Measurements from ENCODE around the gene GPC6. TPM values are rescaled to one million over a fixed set of nuclear protein-coding genes. Genes with fewer than 3 reads are reported as not detected.
"Not testable (repeated sequence)": the region's sequence is repeated elsewhere in the genome, so short reads cannot be mapped to it uniquely, and the experiment has no call there.

Gene GPC6
- total RNA-seq, 1 donor from 2014 or later: 0.96 TPM

DNA sequence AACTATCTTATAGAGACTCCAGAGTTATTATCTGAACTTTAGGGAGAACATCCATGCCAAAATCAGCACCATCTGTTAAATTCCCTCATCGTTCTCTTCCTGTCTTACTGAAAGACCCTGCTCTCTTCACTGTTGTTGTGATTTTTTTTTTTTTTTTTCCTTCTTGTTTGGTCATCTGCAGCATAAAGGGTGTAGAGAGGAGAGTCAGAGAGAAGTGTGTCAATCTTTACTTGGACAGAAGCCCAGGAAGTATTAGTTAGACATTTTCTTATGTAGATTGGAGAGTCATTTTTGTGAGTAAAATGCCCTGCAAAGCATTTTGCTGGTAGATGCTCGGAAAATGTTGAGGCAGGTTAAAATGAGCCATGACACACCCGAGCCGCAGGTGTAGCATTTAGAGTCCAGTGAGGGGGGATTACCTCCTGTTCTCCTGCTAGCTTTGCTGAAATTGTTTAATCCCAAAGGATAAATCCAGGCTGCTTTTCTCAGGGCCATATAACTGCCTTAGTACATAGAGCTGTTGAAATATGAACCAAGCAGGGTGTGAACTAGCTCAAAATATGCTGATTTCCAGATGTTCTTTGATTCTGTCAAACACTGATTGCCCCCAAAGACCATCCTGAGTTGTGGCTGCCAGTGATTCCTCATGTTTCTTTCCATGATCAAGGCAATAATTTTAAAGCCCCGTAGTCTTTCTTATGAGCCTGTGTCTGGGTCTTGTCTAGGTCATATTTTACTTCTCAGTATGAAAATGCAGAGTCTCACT lies 1109.3 kb downstream of the GPC6 start:
- peak; percentile 74 for ATAC-seq

DNA sequence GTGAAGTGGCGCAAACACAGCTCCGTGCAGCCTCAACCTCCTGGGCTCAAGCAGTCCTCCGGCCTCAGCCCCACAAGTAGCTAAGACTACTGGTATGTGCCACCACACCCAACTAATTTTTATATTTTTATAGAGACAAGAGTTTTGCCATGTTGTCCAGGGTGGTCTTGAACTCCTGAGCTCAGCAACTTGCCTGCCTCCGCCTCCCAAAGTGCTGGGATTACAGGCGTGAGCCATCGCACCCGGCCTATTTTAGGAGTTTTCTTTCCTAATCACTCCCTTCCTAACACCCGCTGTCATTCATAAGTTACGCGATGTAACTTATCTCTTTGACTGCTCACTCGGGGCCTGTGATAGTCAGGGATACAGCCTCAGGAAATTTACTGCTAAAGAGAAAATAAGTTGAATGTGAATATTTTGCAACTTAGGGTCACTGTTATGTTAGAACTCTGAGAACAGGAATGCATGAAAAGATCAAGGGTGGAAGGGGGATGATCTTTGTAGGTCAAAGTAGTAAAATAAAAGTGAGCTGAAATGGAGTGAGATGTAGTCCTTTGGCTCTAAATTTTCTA lies 1112.6 kb downstream of the GPC6 start:
- ATAC-seq: no peak

DNA sequence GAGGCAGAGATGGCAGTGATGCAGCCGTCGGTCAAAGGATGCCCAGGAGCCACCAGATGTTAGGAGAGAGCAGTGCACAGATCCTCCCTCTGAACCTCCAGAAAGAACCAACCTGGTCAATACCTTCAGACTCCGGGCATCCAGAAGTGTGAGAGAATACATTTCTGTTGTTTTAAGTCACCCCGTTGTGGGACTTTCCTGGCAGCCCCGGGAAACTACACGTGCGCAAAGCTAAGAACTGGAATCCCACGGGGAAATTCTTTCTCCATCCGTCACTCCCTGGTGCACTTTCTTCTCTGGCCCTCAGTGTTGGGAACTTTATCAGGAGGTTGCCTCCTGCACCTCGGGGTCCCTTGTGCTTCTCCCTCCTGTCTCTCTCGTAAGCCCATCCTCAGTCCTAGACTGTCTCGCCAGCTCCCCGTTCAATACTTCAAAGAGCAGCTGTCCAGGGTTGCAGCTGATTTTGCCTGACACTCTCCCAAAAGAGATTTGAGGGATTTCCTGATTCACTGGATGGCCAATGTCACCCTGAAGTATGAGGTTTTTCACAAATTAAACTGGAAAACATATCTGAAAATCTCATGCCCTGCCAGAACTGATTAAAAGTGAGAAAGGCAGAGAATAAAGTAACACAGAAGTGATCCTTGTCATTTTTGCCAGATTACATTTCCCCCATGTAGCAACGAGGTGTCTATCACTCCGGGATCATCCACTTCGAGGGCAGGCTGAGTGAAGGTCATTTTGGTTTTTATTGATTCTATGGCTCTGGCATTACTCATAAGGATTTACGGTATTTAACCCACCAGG lies 1116.0 kb downstream of the GPC6 start:
- ATAC-seq: no peak

DNA sequence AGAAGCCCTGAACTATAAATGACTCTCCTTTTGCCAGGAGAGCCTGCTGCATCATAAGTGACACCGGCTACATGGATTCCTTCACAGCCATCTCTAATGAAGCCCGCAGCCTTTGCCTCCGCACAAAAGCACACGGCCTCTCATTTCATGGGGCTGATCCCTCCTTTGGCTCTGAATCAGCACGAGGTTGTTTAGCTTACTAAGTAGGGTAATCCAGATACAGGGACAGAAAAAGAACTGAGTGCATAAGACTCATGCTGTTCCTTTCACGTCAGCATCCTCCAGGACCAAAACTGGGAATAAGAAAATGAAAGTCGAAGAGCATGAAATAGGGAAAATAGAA lies 1116.6 kb downstream of the GPC6 start:
- no peak for ATAC-seq

DNA sequence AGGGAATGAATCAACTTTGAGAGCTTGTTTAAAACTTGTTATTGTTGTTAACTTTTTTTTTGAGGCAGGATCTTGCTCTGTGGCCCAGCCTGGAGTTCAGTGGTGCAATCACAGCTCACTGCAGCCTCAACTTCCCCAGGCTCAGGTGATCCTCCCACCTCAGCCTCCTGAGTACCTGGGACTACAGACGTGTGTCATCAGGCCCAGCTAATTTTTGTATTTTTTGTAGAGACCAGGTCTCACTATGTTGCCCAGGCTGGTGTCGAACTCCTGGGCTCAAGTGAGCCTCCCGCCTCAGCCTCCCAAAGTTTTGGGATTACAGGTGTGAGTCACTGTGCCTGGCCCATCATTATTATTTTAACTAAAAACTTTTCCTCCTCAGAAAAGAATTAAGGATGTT lies 1117.1 kb downstream of the GPC6 start:
- not testable (repeated sequence) for ATAC-seq

DNA sequence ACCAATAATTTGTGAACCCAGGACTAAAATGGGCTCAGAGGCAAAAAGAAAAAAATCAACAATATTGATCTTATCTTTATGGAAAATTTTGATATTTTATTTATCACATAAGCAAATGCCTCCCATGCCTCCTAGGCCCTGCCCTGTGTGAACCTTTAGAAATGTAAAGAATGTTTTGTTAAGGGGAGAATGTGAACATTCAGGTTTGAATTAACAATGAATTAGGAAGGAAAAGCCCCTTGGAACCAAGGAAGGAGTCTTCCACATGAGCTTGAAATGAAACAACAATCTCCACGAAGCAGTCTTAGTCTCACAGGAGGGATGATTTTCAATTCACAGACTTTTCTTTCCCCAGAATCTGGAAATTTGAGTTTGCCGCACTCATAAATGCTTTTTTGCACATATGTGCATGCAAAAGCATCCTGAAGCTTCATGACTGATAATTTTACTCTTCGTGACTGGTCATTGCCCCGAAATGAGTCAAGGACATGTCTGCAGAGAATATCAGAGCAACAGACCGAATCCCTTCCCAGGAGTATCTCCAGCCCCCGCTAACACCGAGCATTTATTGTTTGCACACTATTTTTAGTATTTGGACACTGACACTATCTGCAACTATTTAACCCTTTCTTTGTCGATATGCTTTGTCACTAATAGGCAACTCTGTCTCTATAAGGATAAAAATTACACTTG lies 1117.7 kb downstream of the GPC6 start:
- no peak for ATAC-seq

DNA sequence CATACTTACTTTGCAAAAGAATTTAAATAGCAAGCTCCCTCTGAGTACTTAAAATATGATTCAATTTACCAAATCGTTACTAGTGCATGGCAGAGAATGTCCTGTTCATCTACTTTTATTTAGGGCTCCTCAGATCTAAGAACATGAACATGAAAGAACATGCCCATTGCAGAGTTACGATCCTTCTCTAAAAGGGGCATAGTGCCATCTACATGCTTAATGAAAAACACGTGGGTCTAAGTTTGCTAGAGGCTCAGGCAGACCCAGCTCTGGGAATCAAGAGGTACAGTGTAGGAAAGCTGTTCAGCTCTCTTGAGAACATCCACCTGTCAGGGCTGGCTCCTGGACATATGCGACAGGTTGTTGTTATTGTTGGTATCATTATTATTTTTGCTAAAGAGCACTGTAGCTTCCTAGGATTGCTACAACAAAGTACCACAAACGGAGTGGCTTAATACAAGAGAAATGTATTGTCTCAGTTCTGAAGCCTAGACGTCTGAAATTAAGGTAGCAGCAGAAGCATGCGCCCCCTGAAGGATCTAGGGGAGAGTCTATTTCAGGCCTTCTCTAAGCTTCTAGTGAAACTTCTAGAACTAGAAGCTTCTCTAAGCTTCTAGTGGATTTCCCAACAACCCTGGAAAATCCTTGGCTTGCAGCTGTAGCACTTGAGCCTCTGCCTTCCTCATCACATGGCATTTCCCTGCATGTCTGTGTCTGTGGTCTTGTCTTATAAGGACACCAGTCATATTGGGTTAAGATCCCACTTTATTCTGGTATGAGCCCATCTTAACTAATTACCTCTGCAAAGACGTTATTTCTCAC lies 1119.0 kb downstream of the GPC6 start:
- peak; percentile 91 for ATAC-seq

DNA sequence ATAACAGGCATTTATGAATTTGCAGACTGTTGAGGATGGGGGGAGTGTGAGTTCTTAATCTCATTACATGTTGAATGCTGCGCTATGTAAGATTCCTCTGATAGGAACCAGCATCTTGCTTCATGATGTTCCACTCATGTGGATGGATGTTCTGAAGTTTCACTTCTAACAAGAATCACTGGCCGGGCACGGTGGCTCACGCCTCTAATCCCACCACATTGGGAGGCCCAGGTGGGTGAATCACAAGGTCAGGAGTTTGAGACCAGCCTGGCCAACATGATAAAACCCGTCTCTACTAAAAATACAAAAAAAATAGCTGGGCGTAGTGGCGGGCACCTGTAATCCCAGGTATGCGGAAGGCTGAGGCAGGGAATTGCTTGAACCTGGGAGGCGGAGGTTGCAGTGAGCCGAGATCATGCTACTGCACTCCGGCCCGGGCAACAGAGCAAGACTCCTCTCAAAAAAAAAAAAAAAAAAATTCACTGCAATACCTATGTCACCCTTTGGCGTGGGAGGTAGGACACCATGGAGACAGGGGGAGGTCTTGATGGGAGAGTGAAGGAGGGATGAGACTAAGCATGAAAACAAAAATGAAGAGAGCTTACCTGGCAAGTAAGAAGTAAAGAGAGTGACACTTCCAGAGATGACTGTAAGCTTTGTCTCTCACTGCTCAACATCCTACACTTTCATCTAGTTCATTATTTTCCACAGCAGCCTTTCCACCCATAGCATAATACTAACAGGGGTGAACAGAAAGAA lies 1119.8 kb downstream of the GPC6 start:
- no peak for ATAC-seq

DNA sequence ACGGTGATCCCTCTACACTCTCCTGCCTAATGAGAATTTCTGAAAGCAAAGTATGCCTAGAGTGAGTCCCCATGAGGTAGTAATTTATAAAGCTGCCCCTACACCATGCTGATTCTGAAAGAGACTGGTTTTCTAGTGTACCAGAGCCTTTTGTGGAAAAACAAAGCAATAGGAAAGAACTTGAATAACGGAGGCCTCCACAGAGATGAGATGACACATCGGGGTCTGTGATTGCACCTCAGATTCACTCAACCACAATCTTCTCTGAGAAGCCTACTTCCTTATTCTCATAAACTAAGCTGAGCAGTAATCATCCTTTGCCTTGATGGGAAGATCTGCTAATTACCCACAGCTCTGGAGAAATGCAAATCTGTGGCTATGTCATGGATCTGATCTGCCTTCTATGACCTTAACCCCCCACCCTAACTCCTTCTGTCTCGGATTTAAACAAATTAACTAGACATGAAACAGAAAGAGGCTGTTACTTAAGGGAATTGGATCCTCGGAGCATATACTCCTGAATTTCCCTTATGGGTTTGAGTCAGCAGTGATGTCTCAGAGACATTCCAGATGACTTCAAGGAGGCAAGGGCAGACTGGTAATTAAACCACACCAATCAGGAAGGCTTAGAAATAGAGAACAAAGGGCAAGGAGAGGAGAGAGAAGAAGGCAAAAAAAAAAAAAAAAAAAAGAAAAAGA lies 1124.8 kb downstream of the GPC6 start:
- no peak for ATAC-seq

DNA sequence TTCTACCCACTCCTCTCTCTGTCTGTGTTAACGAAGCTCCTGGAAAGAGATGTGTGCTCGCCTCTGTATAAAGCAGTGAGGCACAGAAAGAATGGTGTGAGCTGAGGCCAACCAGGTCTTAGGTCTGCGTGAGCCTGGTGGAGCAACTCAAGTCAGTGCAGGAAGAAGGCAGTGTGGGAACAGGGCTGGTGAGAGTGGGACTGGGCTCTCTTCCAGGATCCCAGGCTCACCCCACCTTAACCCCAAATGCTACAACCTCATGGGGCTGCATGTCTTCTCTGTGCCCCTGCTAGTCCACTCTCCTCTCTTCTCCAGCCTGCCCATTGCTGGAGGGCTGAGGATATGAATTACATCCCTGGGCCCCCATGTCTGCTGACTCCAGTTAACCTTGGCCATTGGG lies 1125.5 kb downstream of the GPC6 start:
- ATAC-seq: no peak

DNA sequence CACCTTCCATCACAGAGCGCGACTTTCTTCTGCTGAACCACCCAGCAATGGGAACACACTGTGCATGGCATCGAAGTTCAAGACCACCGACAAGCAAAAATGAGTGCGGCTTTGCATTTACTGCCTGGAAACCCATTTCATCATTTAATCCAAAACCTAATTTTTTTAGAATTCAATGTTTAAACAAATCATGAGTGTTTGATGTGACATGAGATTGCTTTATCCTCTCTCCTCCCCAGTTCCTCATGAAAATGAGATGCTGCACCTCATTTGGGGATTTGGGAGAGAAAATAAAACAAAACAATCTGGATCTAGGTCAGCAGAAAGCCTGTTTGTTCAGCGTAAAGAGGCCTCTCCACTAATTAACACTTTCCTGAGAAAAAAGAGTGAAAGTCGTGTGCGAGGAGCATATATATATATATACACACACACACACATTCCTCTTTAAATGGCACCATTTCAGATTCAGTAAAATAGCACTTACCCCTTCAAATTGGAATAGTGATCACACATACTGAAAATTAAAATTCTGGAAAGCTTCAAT lies 1126.6 kb downstream of the GPC6 start:
- ATAC-seq: no peak

DNA sequence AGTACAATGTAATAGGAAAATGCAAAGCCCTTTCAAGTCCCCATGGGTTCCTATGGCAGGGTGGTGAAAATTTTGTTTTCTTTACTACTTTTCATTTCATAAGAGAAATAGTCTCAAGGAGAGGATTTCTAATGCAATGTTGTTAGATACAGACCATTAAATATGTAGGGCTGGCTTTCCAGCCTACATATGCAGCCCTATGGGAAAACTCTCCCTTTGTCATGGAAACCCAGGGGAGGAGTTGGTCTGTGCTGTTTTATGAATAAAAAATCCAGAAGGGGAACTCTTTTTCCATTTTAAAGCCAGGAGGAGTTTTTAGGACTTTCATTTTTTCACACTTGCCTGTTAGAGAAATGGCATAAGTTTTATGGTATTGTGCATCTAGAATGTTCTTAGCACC lies 1133.3 kb downstream of the GPC6 start:
- ATAC-seq: no peak

DNA sequence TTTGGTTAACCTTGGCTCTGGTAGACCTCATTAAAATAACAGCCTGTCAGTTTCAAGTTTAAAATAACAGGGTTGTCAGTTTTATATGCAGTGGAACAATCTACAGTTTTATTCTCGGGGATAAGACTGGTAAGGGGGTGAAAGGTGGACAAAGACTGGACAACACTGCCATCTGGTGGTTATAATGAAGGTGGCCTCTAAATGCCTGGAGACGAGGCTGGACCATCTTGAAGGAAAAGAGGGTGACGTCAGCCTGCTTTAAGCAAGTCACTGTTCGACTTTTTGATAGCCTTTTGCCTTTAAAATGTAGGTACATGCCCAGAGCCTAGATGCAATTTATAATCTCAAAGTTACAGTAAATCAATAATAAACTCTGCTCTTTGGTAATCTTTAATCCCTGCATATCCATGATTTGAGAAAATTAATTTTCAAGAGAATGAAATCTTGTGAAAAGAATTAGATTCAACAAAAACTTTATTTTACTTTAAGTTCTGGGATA lies 1135.9 kb downstream of the GPC6 start:
- peak; percentile 88 for ATAC-seq

DNA sequence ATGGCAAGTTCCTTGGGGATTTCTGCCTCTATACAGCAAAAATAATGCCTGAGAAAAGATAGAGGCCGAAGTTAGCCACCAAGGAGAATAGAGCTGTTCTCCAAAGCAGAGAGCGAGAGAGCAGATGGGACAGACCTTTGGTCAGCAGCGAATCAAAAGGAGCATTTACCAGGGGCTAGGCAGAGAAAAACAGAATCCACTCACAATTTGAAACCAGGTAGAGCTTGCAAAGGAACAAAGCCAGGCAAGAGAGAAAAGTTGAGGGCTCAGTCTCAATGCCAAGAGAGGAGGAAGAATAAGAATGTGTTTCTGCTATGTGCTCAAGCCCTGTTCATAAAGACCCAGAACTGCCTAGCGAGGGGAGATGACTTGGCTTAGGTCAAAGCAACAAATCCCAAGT lies 1140.1 kb downstream of the GPC6 start:
- ATAC-seq: no peak

DNA sequence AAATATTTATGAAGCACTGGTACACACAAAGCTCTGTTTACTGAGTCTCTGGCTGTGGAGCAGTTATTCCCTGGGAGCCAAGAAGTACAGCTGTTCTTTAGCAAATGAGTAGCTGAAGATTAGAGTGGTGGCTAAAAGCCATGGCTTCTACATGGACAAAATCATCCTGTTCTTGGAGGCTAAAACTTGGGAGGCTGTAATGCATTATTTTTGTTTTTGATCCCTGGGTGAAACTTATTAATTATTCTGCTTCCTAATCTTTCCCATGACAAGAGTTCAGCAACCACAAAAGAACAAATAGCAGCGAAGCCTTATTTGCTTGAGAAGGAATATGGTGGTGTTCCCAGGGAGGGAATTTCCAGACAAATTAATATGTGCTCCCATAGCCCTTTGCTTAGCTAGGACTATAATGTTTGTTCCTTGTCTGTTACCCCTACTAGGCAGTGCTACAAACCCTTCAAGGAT lies 1143.4 kb downstream of the GPC6 start:
- no peak for ATAC-seq

DNA sequence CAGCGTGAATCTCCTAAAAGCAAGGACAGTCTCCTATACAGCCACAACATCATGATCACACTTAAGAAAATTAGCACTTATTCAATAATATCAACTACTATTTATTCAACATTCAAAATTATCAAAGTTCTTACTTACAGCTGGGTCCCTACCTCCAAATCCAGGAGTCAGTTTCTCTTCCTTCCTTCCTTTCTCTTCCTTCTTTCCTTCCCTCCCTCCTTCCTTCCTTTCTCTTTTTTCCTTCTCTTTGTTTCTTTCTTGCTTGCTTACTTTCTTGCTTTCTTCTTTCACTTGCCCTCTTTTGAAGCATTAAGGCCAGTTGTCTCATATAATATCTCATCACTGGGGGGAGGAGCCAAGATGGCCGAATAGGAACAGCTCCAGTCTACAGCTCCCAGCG lies 1145.2 kb downstream of the GPC6 start:
- no peak for ATAC-seq

DNA sequence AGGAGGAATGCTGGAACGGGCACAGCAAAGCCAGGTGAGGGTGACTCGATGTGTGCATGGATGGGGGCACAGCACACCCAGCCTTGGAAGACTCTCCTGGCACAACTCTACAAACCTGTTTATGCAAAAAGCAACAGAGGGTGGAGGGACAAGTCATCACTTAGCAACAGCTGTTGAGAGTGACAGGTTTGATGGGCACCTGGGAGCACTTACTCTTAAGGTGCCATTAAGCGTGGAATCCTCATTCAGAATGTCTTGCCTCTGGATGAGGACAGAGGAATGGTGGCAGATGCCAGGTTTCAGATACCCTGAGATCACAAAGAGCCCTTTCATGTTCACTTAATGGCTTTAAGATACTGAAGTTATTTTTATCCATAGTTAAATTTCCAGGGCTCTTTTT lies 1155.9 kb downstream of the GPC6 start:
- ATAC-seq: no peak

DNA sequence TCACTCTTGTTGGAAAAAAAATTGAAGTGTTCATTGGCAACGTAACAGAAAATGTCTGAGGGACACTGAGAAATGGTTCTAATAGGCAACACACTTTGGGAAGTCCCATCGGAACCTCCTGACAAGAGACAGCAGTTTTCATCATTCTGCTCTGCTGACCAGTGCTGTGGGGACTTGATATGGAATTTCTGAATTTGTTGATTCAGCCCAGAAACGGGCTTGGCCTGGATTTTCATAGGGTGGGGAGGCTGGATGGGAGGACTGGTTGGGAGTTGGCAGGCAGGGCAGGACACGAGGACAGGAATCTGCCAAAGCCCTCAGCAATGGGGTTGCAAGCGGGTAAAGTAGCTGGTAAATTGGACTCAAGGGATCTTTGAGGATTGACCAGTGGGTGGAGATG lies 1156.4 kb downstream of the GPC6 start:
- ATAC-seq: no peak

DNA sequence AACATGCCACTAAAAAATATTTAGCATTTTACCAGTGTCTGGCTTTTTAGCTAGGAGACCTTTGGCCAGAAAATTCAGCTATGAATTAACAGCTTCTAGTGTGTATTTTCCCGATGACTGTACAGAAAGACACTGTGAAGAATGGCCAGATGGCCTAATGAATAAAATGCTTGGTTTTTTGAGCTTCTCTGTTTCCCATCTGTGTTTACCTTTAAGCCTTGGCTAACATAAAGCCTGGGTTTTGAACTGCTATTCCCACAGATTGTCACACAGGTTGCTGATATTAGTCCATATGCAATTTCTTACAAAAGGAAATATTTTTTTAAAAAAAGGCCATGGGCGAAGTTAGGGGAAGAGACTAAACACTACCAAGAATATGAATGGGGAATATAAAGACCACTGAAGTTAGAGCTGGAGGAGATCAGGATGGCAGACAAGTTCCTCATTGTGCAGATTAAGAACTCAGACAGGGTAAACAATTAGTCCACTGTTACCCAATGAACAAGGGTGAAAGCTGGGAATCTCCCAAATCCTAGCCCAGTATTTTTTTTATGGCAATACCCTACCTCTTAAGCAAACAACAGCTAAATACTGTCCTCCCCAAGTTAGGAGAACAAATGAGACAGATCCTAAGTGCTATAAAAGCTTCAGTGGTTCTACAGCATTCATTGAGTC lies 1157.8 kb downstream of the GPC6 start:
- no peak for ATAC-seq

DNA sequence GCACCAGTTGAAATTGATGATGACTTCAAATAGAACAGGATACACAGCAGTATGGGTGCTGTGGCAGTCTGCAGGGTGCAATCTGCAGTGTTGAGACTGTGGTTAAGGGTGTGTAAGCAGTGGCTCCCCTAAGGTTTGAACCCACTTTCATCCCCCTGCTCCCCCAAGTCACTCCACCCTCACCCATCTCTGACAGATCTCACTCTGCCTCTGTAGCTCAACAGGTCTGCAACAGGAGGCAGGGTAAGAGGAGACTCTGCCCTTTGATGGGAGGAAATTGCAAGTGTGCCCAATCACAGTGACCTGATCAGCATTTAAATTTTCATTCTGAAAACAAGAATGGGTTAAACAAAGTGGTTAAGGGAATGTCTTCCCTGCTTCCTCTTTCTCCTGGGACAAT lies 1160.4 kb downstream of the GPC6 start:
- no peak for ATAC-seq

Data from esophagus mucosa (tissue), 1 donor.